ENCODE data around the gene RBM44.

DNA sequence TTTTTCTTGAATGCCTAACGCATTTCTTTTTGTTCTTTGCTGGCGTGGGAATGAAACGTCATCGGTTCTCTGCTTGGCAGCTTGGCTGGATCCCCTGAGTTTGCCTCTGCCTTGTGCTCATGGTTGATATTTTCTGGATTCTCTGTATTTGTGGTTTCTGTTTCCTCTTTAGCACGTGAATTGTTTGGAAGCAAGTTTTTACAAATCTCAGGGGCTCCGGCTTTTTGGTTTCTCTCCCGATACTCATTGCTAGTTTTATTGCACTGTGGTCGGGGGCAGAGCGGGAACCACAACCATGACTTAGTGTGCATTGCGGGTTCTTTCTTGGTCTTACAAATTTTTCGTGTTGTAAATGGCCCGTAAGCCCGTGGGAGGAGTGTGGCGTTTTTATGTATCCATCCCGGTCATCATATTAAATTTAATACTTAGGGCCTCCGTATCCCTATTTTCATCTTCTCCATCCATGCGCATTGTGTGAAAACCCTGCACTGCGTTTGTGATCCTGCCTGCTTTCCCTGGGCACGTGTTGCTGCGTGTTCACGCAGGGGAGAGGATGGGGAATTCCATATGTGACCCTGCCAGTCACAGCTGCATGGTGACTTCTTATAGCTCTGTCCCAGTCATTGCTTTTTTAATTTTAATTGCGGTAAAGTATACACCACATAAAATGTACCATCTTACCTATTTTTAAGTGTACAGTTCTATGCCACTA lies 70.2 kb downstream of the RBM44 start:
- TF ChIP-seq EP300 (conservative IDR thresholded peaks at IDR 0.05; ENCODE audit: poor library complexity, severe bottlenecking) (no peak), EZH2 (IDR thresholded peaks at IDR 0.05; ENCODE audit: borderline replicate concordance, insufficient read depth, low read length, poor library complexity, severe bottlenecking) (no peak)
- TF ChIP-seq, protein P1, sequence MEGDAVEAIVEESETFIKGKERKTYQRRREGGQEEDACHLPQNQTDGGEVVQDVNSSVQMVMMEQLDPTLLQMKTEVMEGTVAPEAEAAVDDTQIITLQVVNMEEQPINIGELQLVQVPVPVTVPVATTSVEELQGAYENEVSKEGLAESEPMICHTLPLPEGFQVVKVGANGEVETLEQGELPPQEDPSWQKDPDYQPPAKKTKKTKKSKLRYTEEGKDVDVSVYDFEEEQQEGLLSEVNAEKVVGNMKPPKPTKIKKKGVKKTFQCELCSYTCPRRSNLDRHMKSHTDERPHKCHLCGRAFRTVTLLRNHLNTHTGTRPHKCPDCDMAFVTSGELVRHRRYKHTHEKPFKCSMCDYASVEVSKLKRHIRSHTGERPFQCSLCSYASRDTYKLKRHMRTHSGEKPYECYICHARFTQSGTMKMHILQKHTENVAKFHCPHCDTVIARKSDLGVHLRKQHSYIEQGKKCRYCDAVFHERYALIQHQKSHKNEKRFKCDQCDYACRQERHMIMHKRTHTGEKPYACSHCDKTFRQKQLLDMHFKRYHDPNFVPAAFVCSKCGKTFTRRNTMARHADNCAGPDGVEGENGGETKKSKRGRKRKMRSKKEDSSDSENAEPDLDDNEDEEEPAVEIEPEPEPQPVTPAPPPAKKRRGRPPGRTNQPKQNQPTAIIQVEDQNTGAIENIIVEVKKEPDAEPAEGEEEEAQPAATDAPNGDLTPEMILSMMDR (IDR thresholded peaks at IDR 0.05; ENCODE audit: poor library complexity, severe bottlenecking) = no peak
- TF ChIP-seq, protein P2, sequence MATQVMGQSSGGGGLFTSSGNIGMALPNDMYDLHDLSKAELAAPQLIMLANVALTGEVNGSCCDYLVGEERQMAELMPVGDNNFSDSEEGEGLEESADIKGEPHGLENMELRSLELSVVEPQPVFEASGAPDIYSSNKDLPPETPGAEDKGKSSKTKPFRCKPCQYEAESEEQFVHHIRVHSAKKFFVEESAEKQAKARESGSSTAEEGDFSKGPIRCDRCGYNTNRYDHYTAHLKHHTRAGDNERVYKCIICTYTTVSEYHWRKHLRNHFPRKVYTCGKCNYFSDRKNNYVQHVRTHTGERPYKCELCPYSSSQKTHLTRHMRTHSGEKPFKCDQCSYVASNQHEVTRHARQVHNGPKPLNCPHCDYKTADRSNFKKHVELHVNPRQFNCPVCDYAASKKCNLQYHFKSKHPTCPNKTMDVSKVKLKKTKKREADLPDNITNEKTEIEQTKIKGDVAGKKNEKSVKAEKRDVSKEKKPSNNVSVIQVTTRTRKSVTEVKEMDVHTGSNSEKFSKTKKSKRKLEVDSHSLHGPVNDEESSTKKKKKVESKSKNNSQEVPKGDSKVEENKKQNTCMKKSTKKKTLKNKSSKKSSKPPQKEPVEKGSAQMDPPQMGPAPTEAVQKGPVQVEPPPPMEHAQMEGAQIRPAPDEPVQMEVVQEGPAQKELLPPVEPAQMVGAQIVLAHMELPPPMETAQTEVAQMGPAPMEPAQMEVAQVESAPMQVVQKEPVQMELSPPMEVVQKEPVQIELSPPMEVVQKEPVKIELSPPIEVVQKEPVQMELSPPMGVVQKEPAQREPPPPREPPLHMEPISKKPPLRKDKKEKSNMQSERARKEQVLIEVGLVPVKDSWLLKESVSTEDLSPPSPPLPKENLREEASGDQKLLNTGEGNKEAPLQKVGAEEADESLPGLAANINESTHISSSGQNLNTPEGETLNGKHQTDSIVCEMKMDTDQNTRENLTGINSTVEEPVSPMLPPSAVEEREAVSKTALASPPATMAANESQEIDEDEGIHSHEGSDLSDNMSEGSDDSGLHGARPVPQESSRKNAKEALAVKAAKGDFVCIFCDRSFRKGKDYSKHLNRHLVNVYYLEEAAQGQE (IDR thresholded peaks at IDR 0.05; ENCODE audit: borderline replicate concordance) = no peak

Measured in neural cell (in vitro differentiated cells).